HFFc6 (cell line): Measurements from ENCODE around the gene RAD51. TPM values are rescaled to one million over a fixed set of nuclear protein-coding genes. Genes with fewer than 3 reads are reported as not detected.
A peak's percentile ranks its signal among the peaks of the same experiment; 100 is the strongest.

Experiments used
- DNase-seq: peaks from one replicate; pipeline ENCODE4 v3.0.0-alpha.2; 2018
- H3K27ac Mint-ChIP-seq: 2 replicates; pipeline ENCODE4 v1.8.0; 2020; ENCODE audit warnings: mild to moderate bottlenecking, mixed read lengths
- H3K27me3 Mint-ChIP-seq: 2 replicates; pipeline ENCODE4 v1.8.0; 2021; ENCODE audit warnings: mild to moderate bottlenecking, moderate library complexity, mixed read lengths; ENCODE audit not compliant: insufficient read depth
- H3K36me3 Mint-ChIP-seq: 2 replicates; pipeline ENCODE4 v1.8.0; 2021; ENCODE audit warnings: low read depth, mixed read lengths
- H3K4me1 Mint-ChIP-seq: 2 replicates; pipeline ENCODE4 v1.8.0; 2020; ENCODE audit warnings: low read depth, mixed read lengths
- H3K4me3 Mint-ChIP-seq: 2 replicates; pipeline ENCODE4 v1.8.0; 2020; ENCODE audit warnings: mild to moderate bottlenecking, moderate library complexity, mixed read lengths
- H3K9me3 Mint-ChIP-seq: 2 replicates; pipeline ENCODE4 v1.8.0; 2020; ENCODE audit warnings: mild to moderate bottlenecking, mixed read lengths
- CTCF ChIP-seq: fragments of 200-600 bp; sonication (generic); IDR thresholded peaks from 2 replicates; pipeline ENCODE4 v1.5.0; 2021; ENCODE audit warnings: antibody characterized with exemption, mild to moderate bottlenecking
- total RNA-seq, 6 experiments: library from RNA; stranded (reverse); fragmentation: NEBNext Ultra II Directional; extraction: Animal tissue kit (Norgen Biotek cat#: 25700); gene quantifications; 2 replicates in 1 of 6; 3 replicates in 5 of 6; pipeline ENCODE4 v1.2.3, GENCODE V29; 2021

The RAD51 gene
- total RNA-seq, 6 experiments from 2014 or later, result 8.2 to 15.9 (median 12.1) TPM

DNA sequence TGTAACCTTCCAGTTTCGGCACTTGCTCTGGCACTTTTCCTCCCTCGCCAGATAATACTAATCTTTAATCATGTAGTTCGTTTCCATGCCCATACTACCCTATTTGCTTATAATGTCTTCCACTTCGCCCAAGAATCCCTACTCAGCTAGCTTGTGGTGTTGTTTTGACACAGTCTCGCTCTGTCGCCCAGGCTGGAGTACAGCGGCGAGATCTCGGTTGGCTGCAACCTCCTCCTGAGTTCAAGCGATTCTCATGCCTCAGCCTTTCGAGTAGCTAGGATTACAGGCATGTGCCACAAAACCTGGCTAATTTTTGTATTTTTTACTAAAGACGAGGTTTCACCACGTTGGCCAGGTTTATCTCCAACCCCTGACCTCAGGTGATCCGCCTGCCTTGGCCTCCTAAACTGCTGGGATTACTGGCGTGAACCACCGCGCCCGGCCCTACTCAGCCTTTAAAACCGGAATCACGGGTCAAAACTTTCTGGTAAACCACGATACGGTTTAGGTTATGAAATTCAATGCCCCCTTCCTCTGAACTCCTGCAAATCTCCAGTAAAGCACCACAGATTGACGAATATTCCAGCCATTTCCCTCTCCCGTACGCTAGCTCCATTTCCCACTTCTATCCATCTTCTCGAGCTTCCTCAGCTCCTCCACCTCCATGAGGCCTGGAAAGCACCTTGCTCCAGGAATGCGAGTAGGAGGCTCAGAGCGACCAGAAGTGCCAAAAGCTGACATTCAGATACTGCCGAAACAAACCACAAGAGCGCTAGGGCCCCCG, 878 bp upstream of the RAD51 start:
- DNase-seq, result peak; percentile 67
- peaks cover 14% of the 10 kb centered on the region for H3K36me3 Mint-ChIP-seq
- TF ChIP-seq CTCF, result no peak
- H3K4me3 Mint-ChIP-seq, result peak overlapping the region; percentile 99
- peak overlapping the region; percentile 98 for H3K27ac Mint-ChIP-seq
- H3K27me3 Mint-ChIP-seq, result no peaks in the 10 kb centered on the region; the same call in none of the 2 replicates
- H3K9me3 Mint-ChIP-seq, result peaks cover 3% of the 10 kb centered on the region; the same call in 1 of the 2 replicates
- H3K4me1 Mint-ChIP-seq, result peaks cover 25% of the 10 kb centered on the region

DNA sequence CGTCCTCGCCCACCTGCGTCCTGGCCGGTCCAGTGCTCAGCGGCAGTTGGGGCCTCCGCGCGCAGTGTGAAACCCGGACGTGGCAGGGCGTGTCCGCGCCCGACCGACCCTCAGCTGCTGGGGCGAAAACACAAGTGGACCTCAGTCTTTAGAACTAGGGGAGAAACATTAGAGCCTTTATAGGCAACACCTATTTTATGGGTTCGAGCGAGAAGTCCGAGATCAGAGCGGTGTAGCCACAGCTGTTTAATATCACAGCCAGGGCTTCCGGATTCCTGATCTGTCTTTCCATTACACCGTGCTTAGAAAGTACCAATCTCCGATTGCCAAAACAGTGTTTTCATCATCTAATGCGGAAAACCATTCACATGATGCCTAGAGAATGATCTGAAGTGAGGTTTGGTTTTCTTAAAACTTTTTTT, 506 bp downstream of the RAD51 start:
- peak; percentile 8 for DNase-seq

DNA sequence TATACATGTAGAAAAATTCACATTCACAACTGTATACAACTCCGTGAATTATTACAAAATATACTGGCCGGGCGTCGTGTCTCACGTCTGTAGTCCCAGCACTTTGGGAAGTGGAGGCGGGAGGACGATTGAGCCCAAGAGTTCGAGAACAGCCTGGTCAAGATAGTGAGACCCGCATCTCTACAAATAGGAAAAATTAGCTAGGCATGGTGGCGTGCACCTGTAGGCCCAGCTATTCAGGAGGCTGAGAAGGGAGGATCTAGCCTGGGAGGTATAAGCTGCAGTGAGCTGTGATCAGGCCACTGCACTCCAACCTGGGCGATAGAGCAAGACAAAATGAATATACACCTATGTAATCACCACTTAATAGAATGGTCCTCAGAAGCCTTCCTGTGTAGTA, 1.3 kb downstream of the RAD51 start:
- Mint-ChIP-seq H3K4me1 (peaks cover 17% of the 10 kb centered on the region), H3K36me3 (peaks cover 14% of the 10 kb centered on the region), H3K4me3 (peak overlapping the region; percentile 99), H3K27me3 (no peaks in the 10 kb centered on the region; the same call in none of the 2 replicates), H3K9me3 (peaks cover 3% of the 10 kb centered on the region; the same call in 1 of the 2 replicates), H3K27ac (peak overlapping the region; percentile 98)
- no peak for TF ChIP-seq CTCF
- DNase-seq, result no peak

More for the DNA sequence above, 506 bp downstream of the RAD51 start:
- Mint-ChIP-seq H3K27me3 (no peaks in the 10 kb centered on the region; the same call in none of the 2 replicates), H3K4me3 (peak overlapping the region; percentile 99), H3K36me3 (peaks cover 14% of the 10 kb centered on the region), H3K4me1 (peaks cover 17% of the 10 kb centered on the region), H3K27ac (peak overlapping the region; percentile 98), H3K9me3 (peaks cover 3% of the 10 kb centered on the region; the same call in 1 of the 2 replicates)
- TF ChIP-seq CTCF, result no peak

- no peak for TF ChIP-seq CTCF
- no peak overlapping the region for H3K27ac Mint-ChIP-seq
- H3K4me1 Mint-ChIP-seq, result peaks cover 17% of the 10 kb centered on the region
- DNase-seq, result no peak
- no peaks in the 10 kb centered on the region; the same call in none of the 2 replicates for H3K27me3 Mint-ChIP-seq
- H3K4me3 Mint-ChIP-seq, result no peak overlapping the region
- peaks cover 14% of the 10 kb centered on the region for H3K36me3 Mint-ChIP-seq
- H3K9me3 Mint-ChIP-seq, result peaks cover 3% of the 10 kb centered on the region; the same call in 1 of the 2 replicates
Observed at GRCh38 chr15:40697916-40698315, 2.9 kb downstream of the RAD51 start.

DNA sequence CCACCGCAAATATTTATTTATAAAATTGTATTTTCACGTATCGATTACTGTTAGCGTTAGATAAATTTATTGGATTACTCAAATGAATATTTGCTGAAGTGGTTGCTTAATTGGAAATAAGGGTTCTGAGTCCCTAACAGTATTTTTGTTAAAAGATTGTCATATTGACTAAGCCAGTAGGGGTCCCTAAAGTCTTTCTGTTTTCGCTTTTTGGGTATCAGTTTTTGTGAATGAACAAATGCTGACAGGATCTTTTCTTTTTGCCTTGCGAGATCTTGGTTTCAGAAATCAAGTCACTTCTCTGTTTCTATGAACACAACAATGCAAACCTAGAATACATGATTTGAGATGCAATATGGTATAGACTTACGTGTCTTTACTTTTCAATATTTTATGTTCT, 7.1 kb downstream of the RAD51 start:
- no peak overlapping the region for H3K4me3 Mint-ChIP-seq
- H3K36me3 Mint-ChIP-seq, result no peaks in the 10 kb centered on the region; the same call in 1 of the 2 replicates
- no peaks in the 10 kb centered on the region for H3K27me3 Mint-ChIP-seq
- peak; percentile 58; the same call in 1 of the 2 replicates for TF ChIP-seq CTCF
- no peaks in the 10 kb centered on the region for H3K9me3 Mint-ChIP-seq
- H3K4me1 Mint-ChIP-seq, result no peaks in the 10 kb centered on the region
- H3K27ac Mint-ChIP-seq, result no peak overlapping the region
- DNase-seq, result no peak
